HCT116 (cell line): ENCODE results near the gene CYBA.

Experiments
- CTCF ChIP-seq, 3 experiments: fragments of 200-600 bp in 1 of 3; sonication (generic) in 1 of 3; IDR thresholded peaks in 2 of 3; conservative IDR thresholded peaks in 1 of 3; 2 replicates each; pipeline ENCODE4 v1.5.1; 2012 to 2017; ENCODE audit warnings: low read depth in 2 of 3, low read length in 2 of 3, antibody characterized with exemption in 1 of 3, borderline replicate concordance in 1 of 3, control low read depth in 1 of 3, mild to moderate bottlenecking in 1 of 3, mixed read lengths in 1 of 3, mixed run types in 1 of 3, moderate library complexity in 1 of 3; ENCODE audit not compliant: insufficient read depth in 1 of 3
- EZH2 ChIP-seq: fragments of 200-600 bp; sonication (generic); IDR thresholded peaks from 2 replicates; pipeline ENCODE4 v1.6.1; 2017; ENCODE audit warnings: antibody characterized with exemption, mixed run types
- EZH2phosphoT487 ChIP-seq: fragments of 200-600 bp; IDR thresholded peaks from 2 replicates; pipeline ENCODE4 v1.6.1; 2018; ENCODE audit warnings: antibody characterized with exemption, borderline replicate concordance
- POLR2A ChIP-seq: IDR thresholded peaks from 2 replicates; pipeline ENCODE4 v1.7.0; 2011; ENCODE audit warnings: borderline replicate concordance; ENCODE audit not compliant: insufficient read depth, insufficient read length; ENCODE audit errors: extremely low read depth
- POLR2AphosphoS5 ChIP-seq: IDR thresholded peaks from 2 replicates; pipeline ENCODE4 v1.6.1; 2011; ENCODE audit warnings: mild to moderate bottlenecking, low read depth, low read length, moderate library complexity
- RAD21 ChIP-seq: IDR thresholded peaks from 2 replicates; pipeline ENCODE4 v1.6.1; 2012; ENCODE audit warnings: low read depth, mild to moderate bottlenecking
- REST ChIP-seq: IDR thresholded peaks from 2 replicates; pipeline ENCODE4 v1.6.1; 2012; ENCODE audit warnings: low read depth
- ZNF274 ChIP-seq: fragments of 200-500 bp; sonication (Bioruptor generic); IDR thresholded peaks from 2 replicates; pipeline ENCODE4 v1.6.1; 2014; ENCODE audit warnings: mild to moderate bottlenecking, low read depth, low read length, inconsistent platforms

GRCh38 chr16:88605186-88606147, 45.4 kb downstream of the CYBA start:
- TF ChIP-seq POLR2A (no peak), EZH2 (no peak), POLR2AphosphoS5 (no peak), RAD21 (no peak), CTCF (IDR thresholded peaks at IDR 0.05 in 2 of 3, conservative IDR thresholded peaks at IDR 0.05 in 1 of 3; ENCODE audit: borderline replicate concordance in 1 of 3, insufficient read depth in 1 of 3, low read depth in 2 of 3, low read length in 2 of 3) (no peak), ZNF274 (no peak), REST (no peak), EZH2phosphoT487 (no peak)
